ENCODE measurements around the gene OAS3. TPM values are rescaled to one million over a fixed set of nuclear protein-coding genes. Genes with fewer than 3 reads are reported as not detected.

OAS3 gene
- total and polyA plus RNA-seq, 4 experiments from 2014 or later: 14.4 to 31.3 (median 21.4) TPM

DNA sequence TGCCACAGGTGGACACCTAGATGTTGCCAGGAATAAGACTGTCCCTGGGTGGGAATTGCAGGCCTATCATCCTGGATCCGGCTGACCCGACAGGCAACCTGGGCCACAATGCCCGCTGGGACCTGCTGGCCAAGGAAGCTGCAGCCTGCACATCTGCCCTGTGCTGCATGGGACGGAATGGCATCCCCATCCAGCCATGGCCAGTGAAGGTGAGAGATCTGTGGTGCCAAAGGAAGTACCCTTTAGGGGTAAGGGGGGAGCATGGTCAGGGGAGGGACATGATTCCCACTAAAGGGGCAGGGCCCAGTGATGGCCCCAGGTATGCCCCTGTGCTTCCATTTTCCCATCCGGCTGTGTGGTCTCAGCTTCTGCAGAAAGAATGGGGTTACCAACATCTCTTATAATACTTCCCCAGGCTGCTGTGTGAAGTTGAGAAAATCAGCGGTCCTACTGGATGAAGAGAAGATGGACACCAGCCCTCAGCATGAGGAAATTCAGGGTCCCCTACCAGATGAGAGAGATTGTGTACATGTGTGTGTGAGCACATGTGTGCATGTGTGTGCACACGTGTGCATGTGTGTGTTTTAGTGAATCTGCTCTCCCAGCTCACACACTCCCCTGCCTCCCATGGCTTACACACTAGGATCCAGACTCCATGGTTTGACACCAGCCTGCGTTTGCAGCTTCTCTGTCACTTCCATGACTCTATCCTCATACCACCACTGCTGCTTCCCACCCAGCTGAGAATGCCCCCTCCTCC, 31.5 kb downstream of the OAS3 start:
- Mint-ChIP-seq H3K9me3 (peaks cover 0 to 2% (median 0%) of the 10 kb centered on the region in 8 donors), H3K27ac (peak overlapping the region in 2 of 7 donors; percentile 4 to 13), H3K27me3 (no peaks in the 10 kb centered on the region), H3K36me3 (peaks cover 44 to 45% of the 10 kb centered on the region in 2 donors), H3K4me3 (no peak overlapping the region), H3K4me1 (no peaks in the 10 kb centered on the region)
- intact Hi-C loops (cut with micrococcal nuclease): no loop called here
- no peaks in the 10 kb centered on the region for H3K9me3 ChIP-seq (ENCODE audit: control insufficient read depth in 1 of 2, low read length in 2 of 2)
- CTCF ChIA-PET (ENCODE audit: partially characterized antibody): interaction anchor here (1.0 kb wide), 1 partner anchor 9 kb away, joined by 3 read pairs; the partner anchor contains the start of gene OAS2
- no peak for DNase-seq
- no peaks in the 10 kb centered on the region for H3K27me3 ChIP-seq (ENCODE audit: insufficient read depth, low read length)
- POLR2A ChIA-PET (ENCODE audit: partially characterized antibody): interaction anchor here (1.6 kb wide), 1 partner anchor 9 kb away, joined by 5 read pairs; the partner anchor contains the start of gene OAS2
- no peak overlapping the region for H3K27ac ChIP-seq (ENCODE audit: low read depth, low read length)
- H3K4me1 ChIP-seq (ENCODE audit: insufficient read depth, low read length): no peaks in the 10 kb centered on the region
- H3K4me3 ChIP-seq (ENCODE audit: low read length in 2 of 2): no peak overlapping the region
- H3K36me3 ChIP-seq (ENCODE audit: insufficient read depth, low read length): peaks cover 38% of the 10 kb centered on the region

DNA sequence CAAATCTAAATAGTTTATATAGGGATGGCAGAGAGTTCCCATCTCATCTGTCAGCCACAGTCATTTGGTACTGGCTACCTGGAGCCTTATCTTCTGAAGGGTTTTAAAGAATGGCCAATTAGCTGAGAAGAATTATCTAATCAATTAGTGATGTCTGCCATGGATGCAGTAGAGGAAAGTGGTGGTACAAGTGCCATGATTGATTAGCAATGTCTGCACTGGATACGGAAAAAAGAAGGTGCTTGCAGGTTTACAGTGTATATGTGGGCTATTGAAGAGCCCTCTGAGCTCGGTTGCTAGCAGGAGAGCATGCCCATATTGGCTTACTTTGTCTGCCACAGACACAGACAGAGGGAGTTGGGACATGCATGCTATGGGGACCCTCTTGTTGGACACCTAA, 32.1 kb downstream of the OAS3 start:
- H3K36me3 ChIP-seq (ENCODE audit: insufficient read depth, low read length): peaks cover 32% of the 10 kb centered on the region
- POLR2A ChIA-PET (ENCODE audit: partially characterized antibody): interaction anchor here (1.6 kb wide), 1 partner anchor 8 kb away, joined by 5 read pairs; the partner anchor contains the start of gene OAS2
- no peaks in the 10 kb centered on the region for H3K27me3 Mint-ChIP-seq
- intact Hi-C loops (cut with micrococcal nuclease): no loop called here
- H3K27ac ChIP-seq (ENCODE audit: low read depth, low read length): no peak overlapping the region
- H3K9me3 Mint-ChIP-seq: peaks cover 0 to 2% (median 0%) of the 10 kb centered on the region in 8 donors
- H3K27ac Mint-ChIP-seq: peak overlapping the region in 2 of 7 donors; percentile 13 to 46
- peaks cover 42 to 43% of the 10 kb centered on the region in 2 donors for H3K36me3 Mint-ChIP-seq
- no peaks in the 10 kb centered on the region for H3K4me1 Mint-ChIP-seq
- no peaks in the 10 kb centered on the region for H3K4me1 ChIP-seq (ENCODE audit: insufficient read depth, low read length)
- H3K27me3 ChIP-seq (ENCODE audit: insufficient read depth, low read length): no peaks in the 10 kb centered on the region
- no peak for DNase-seq
- H3K4me3 Mint-ChIP-seq: no peak overlapping the region
- H3K9me3 ChIP-seq (ENCODE audit: control insufficient read depth in 1 of 2, low read length in 2 of 2): no peaks in the 10 kb centered on the region
- CTCF ChIA-PET (ENCODE audit: partially characterized antibody): interaction anchor here (1.0 kb wide), 1 partner anchor 8 kb away, joined by 3 read pairs; the partner anchor contains the start of gene OAS2
- H3K4me3 ChIP-seq (ENCODE audit: low read length in 2 of 2): no peak overlapping the region

DNA sequence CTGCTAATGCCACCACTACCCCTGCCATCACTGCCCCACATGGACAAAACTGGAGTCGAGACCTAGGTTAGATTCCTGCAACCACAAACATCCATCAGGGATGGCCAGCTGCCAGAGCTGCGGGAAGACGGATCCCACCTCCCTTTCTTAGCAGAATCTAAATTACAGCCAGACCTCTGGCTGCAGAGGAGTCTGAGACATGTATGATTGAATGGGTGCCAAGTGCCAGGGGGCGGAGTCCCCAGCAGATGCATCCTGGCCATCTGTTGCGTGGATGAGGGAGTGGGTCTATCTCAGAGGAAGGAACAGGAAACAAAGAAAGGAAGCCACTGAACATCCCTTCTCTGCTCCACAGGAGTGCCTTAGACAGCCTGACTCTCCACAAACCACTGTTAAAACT, 33.0 kb downstream of the OAS3 start:
- Mint-ChIP-seq H3K4me1 (peaks cover 0 to 1% (median 0%) of the 10 kb centered on the region in 4 donors), H3K27ac (no peak overlapping the region), H3K36me3 (peaks cover 34 to 36% of the 10 kb centered on the region in 2 donors), H3K4me3 (no peak overlapping the region), H3K27me3 (no peaks in the 10 kb centered on the region), H3K9me3 (peaks cover 0 to 2% (median 0%) of the 10 kb centered on the region in 8 donors)
- Histone ChIP-seq H3K9me3 (ENCODE audit: control insufficient read depth in 1 of 2, low read length in 2 of 2) (no peaks in the 10 kb centered on the region), H3K27ac (ENCODE audit: low read depth, low read length) (no peak overlapping the region), H3K4me1 (ENCODE audit: insufficient read depth, low read length) (no peaks in the 10 kb centered on the region), H3K27me3 (ENCODE audit: insufficient read depth, low read length) (no peaks in the 10 kb centered on the region), H3K36me3 (ENCODE audit: insufficient read depth, low read length) (peaks cover 23% of the 10 kb centered on the region), H3K4me3 (ENCODE audit: low read length in 2 of 2) (no peak overlapping the region)
- POLR2A ChIA-PET (ENCODE audit: partially characterized antibody): no interaction called here
- DNase-seq: no peak
- intact Hi-C loops (cut with micrococcal nuclease): no loop called here
- CTCF ChIA-PET (ENCODE audit: partially characterized antibody): interaction anchor here (1.4 kb wide), 1 partner anchor 22 kb away, joined by 3 read pairs; no protein-coding TSS in a partner anchor

DNA sequence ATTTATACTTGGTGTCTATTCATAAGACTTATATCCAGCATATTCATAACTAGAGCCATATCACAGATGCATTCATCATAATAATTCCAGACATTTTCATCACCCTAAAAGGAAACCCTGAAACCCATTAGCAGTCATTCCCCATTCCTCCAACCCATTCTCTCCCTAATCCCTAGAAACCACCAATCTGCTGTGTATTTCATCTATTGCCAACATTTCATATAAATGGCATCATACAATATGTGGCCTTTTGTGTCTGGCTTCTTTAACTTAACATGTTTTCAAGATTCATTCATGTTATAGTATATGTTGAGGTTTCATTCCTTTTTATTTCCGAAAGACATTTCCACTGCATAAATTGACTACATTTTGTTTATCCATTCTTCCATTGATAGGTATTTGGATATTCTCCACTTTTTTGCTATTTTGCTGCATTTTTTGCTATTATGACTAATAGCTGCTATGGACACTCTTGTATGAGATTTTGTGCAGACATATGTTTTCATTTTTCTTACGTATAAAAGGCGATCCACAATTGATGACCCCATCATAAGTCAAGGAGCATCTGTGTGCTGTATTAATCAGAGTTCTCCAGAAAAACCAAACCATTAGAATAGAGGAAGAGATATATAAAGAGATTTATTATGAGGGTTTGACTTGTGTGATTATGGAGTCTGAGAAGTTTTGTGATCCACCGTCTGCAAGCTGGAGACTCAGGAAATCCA, 34.9 kb downstream of the OAS3 start:
- peaks cover 0 to 14% (median 4%) of the 10 kb centered on the region in 4 donors for H3K4me1 Mint-ChIP-seq
- peaks cover 19 to 24% of the 10 kb centered on the region in 2 donors for H3K36me3 Mint-ChIP-seq
- no peaks in the 10 kb centered on the region for H3K9me3 ChIP-seq (ENCODE audit: control insufficient read depth in 1 of 2, low read length in 2 of 2)
- no peak overlapping the region for H3K4me3 ChIP-seq (ENCODE audit: low read length in 2 of 2)
- ChIA-PET POLR2A (ENCODE audit: partially characterized antibody) (interaction anchor here (1.5 kb wide), 1 partner anchor 35 kb away, joined by 5 read pairs; the partner anchor contains the start of gene OAS3), CTCF (ENCODE audit: partially characterized antibody) (interaction anchor here (8.4 kb wide), 1 partner anchor 18 kb away, joined by 112 read pairs; no protein-coding TSS in a partner anchor)
- H3K4me1 ChIP-seq (ENCODE audit: insufficient read depth, low read length): peaks cover 14% of the 10 kb centered on the region
- H3K36me3 ChIP-seq (ENCODE audit: insufficient read depth, low read length): peaks cover 5% of the 10 kb centered on the region
- no peak overlapping the region for H3K4me3 Mint-ChIP-seq
- H3K27ac Mint-ChIP-seq: peak overlapping the region in 2 of 7 donors; percentile 5 to 47
- intact Hi-C loops (cut with micrococcal nuclease): no loop called here
- peaks cover 0 to 2% (median 0%) of the 10 kb centered on the region in 8 donors for H3K9me3 Mint-ChIP-seq
- H3K27me3 Mint-ChIP-seq: no peaks in the 10 kb centered on the region
- H3K27ac ChIP-seq (ENCODE audit: low read depth, low read length): no peak overlapping the region
- no peaks in the 10 kb centered on the region for H3K27me3 ChIP-seq (ENCODE audit: insufficient read depth, low read length)
- no peak for DNase-seq

DNA sequence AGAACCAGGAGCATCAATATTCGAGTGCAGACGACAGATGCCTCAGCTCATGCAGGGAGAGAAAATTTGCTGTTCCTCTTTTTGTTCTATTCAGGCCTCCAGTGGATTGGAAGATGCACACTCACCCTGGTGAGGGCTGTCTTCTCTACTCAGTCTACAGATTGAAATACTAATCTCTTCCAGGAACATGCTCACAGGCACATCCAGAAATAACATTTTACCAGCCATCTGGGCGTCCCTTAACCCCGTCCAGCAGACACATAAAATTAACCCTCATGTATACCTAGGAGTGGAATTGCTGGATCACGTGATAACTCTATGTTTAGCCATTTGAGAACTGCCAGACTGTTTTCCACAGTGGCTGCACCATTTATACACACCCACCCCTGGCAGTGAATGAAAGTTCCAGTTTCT, 35.6 kb downstream of the OAS3 start:
- peaks cover 0 to 2% (median 0%) of the 10 kb centered on the region in 8 donors for H3K9me3 Mint-ChIP-seq
- H3K4me3 Mint-ChIP-seq: no peak overlapping the region
- peaks cover 0 to 14% (median 7%) of the 10 kb centered on the region in 4 donors for H3K4me1 Mint-ChIP-seq
- Histone ChIP-seq H3K27ac (ENCODE audit: low read depth, low read length) (no peak overlapping the region), H3K36me3 (ENCODE audit: insufficient read depth, low read length) (peaks cover 5% of the 10 kb centered on the region), H3K9me3 (ENCODE audit: control insufficient read depth in 1 of 2, low read length in 2 of 2) (no peaks in the 10 kb centered on the region), H3K27me3 (ENCODE audit: insufficient read depth, low read length) (no peaks in the 10 kb centered on the region), H3K4me3 (ENCODE audit: low read length in 2 of 2) (no peak overlapping the region), H3K4me1 (ENCODE audit: insufficient read depth, low read length) (peaks cover 14% of the 10 kb centered on the region)
- H3K27ac Mint-ChIP-seq: peak overlapping the region in 2 of 7 donors; percentile 5 to 62
- no peak for DNase-seq
- peaks cover 18 to 26% of the 10 kb centered on the region in 2 donors for H3K36me3 Mint-ChIP-seq
- intact Hi-C loops (cut with micrococcal nuclease): no loop called here
- ChIA-PET POLR2A (ENCODE audit: partially characterized antibody) (no interaction called here), CTCF (ENCODE audit: partially characterized antibody) (interaction anchor here (8.4 kb wide), 1 partner anchor 17 kb away, joined by 112 read pairs; no protein-coding TSS in a partner anchor)
- H3K27me3 Mint-ChIP-seq: no peaks in the 10 kb centered on the region

DNA sequence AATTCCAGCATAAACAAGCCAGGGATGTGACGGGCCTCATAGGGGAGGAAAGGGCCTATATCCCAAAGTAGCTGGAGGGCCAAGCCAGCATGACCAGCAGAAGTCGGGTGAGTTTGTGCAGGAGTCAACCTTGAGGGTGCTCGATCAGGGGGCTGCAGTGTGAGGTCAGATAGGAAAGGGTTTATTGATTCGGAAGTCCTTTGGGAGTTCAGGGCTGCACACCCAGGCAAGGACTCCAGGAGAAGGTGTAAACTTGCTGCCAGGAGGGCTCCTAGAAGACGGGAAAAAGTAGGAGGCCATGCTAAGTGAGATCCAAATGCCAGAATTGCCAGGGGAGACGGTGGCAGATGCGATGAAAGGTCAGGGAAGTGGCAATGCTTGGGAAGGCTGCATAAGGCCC, 36.6 kb downstream of the OAS3 start:
- Histone ChIP-seq H3K27me3 (ENCODE audit: insufficient read depth, low read length) (no peaks in the 10 kb centered on the region), H3K36me3 (ENCODE audit: insufficient read depth, low read length) (no peaks in the 10 kb centered on the region), H3K9me3 (ENCODE audit: control insufficient read depth in 1 of 2, low read length in 2 of 2) (no peaks in the 10 kb centered on the region), H3K4me3 (ENCODE audit: low read length in 2 of 2) (no peak overlapping the region), H3K27ac (ENCODE audit: low read depth, low read length) (no peak overlapping the region), H3K4me1 (ENCODE audit: insufficient read depth, low read length) (peaks cover 20% of the 10 kb centered on the region)
- POLR2A ChIA-PET (ENCODE audit: partially characterized antibody): no interaction called here
- Mint-ChIP-seq H3K27ac (peak overlapping the region in 3 of 7 donors; percentile 43 to 87 (median 52)), H3K4me3 (peak overlapping the region in 1 of 8 donors; percentile 16), H3K9me3 (peaks cover 0 to 2% (median 0%) of the 10 kb centered on the region in 8 donors), H3K27me3 (no peaks in the 10 kb centered on the region), H3K4me1 (peaks cover 2 to 25% (median 13%) of the 10 kb centered on the region in 4 donors), H3K36me3 (peaks cover 11 to 27% of the 10 kb centered on the region in 2 donors)
- intact Hi-C loops (cut with micrococcal nuclease): loop anchor here (5.0 kb wide), 1 partner anchor 212 kb away; the partner anchor contains the start of genes DDX54 and RITA1
- CTCF ChIA-PET (ENCODE audit: partially characterized antibody): interaction anchor here (8.4 kb wide), 1 partner anchor 16 kb away, joined by 112 read pairs; no protein-coding TSS in a partner anchor
- DNase-seq: no peak
